Measurements from ENCODE around the gene HELQ. TPM values are rescaled to one million over a fixed set of nuclear protein-coding genes. Genes with fewer than 3 reads are reported as not detected.

HELQ gene
- polyA plus RNA-seq, 3 donors: 7.0 to 11.3 (median 11.1) TPM

GRCh38 chr4:83389037-83389720 lies 66.4 kb downstream of the HELQ start:
- Mint-ChIP-seq H3K4me1 (peaks cover 8% of the 10 kb centered on the region), H3K9me3 (peaks cover 2 to 14% (median 6%) of the 10 kb centered on the region in 7 donors), H3K27ac (no peak overlapping the region), H3K4me3 (no peak overlapping the region), H3K27me3 (ENCODE audit: low read depth in 3 of 3) (peaks cover 0 to 1% (median 0%) of the 10 kb centered on the region in 3 donors), H3K36me3 (peaks cover 0 to 4% of the 10 kb centered on the region in 2 donors)
- Histone ChIP-seq H3K36me3 (replicated peaks in 1 of 2; ENCODE audit: control insufficient read depth in 1 of 2, insufficient read depth in 2 of 2, low read length in 2 of 2) (no peaks in the 10 kb centered on the region), H3K4me3 (replicated peaks in 1 of 3; ENCODE audit: low read depth in 2 of 3, low read length in 3 of 3) (no peak overlapping the region), H3K9me3 (replicated peaks in 1 of 2; ENCODE audit: control insufficient read depth in 1 of 2, insufficient read depth in 1 of 2, low read length in 2 of 2) (no peaks in the 10 kb centered on the region), H3K79me2 (ENCODE audit: insufficient read depth, low read length) (no peaks in the 10 kb centered on the region), H3K27me3 (ENCODE audit: control insufficient read depth in 2 of 2, insufficient read depth in 2 of 2, low read length in 2 of 2) (no peaks in the 10 kb centered on the region), H3K4me2 (replicated peaks; ENCODE audit: extremely low read depth, low read length, poor library complexity, severe bottlenecking) (no peak overlapping the region), H4K20me1 (ENCODE audit: insufficient read depth, low read length) (no peaks in the 10 kb centered on the region), H3K27ac (ENCODE audit: low read depth in 1 of 2, low read length in 2 of 2) (no peak overlapping the region), H3K4me1 (ENCODE audit: control insufficient read depth in 1 of 2, insufficient read depth in 2 of 2, low read length in 2 of 2) (no peaks in the 10 kb centered on the region), H2AFZ (ENCODE audit: insufficient read depth, low read depth, low read length, poor library complexity, severe bottlenecking) (no peak overlapping the region), H3K9ac (ENCODE audit: insufficient read depth, low read length, poor library complexity, severe bottlenecking) (no peak overlapping the region)
- 95% methylated on average over 7 of the region's 8 CpGs for WGBS (ENCODE audit: insufficient coverage)
- intact Hi-C loops (cut with micrococcal nuclease): no loop called here
- no peak for TF ChIP-seq CTCF (IDR thresholded peaks at IDR 0.05)
- no peak for DNase-seq

- H3K79me2 ChIP-seq (ENCODE audit: insufficient read depth, low read length): no peaks in the 10 kb centered on the region
- peak in 2 of 3 donors; percentile 10 to 17 for DNase-seq
- no peaks in the 10 kb centered on the region for H3K36me3 ChIP-seq (replicated peaks in 1 of 2; ENCODE audit: control insufficient read depth in 1 of 2, insufficient read depth in 2 of 2, low read length in 2 of 2)
- Mint-ChIP-seq H3K27ac (no peak overlapping the region), H3K36me3 (peaks cover 0 to 4% of the 10 kb centered on the region in 2 donors), H3K9me3 (peaks cover 2 to 15% (median 8%) of the 10 kb centered on the region in 7 donors), H3K27me3 (ENCODE audit: low read depth in 3 of 3) (peaks cover 0 to 1% (median 1%) of the 10 kb centered on the region in 3 donors), H3K4me1 (peaks cover 8% of the 10 kb centered on the region), H3K4me3 (no peak overlapping the region)
- no peak overlapping the region for H3K4me3 ChIP-seq (replicated peaks in 1 of 3; ENCODE audit: low read depth in 2 of 3, low read length in 3 of 3)
- intact Hi-C loops (cut with micrococcal nuclease): no loop called here
- H3K9me3 ChIP-seq (replicated peaks in 1 of 2; ENCODE audit: control insufficient read depth in 1 of 2, insufficient read depth in 1 of 2, low read length in 2 of 2): no peaks in the 10 kb centered on the region
- H3K9ac ChIP-seq (ENCODE audit: insufficient read depth, low read length, poor library complexity, severe bottlenecking): no peak overlapping the region
- H4K20me1 ChIP-seq (ENCODE audit: insufficient read depth, low read length): no peaks in the 10 kb centered on the region
- H2AFZ ChIP-seq (ENCODE audit: insufficient read depth, low read depth, low read length, poor library complexity, severe bottlenecking): peak overlapping the region; percentile 70
- no peaks in the 10 kb centered on the region for H3K27me3 ChIP-seq (ENCODE audit: control insufficient read depth in 2 of 2, insufficient read depth in 2 of 2, low read length in 2 of 2)
- no peak for TF ChIP-seq CTCF (IDR thresholded peaks at IDR 0.05)
- no peak overlapping the region for H3K27ac ChIP-seq (ENCODE audit: low read depth in 1 of 2, low read length in 2 of 2)
- H3K4me2 ChIP-seq (replicated peaks; ENCODE audit: extremely low read depth, low read length, poor library complexity, severe bottlenecking): no peak overlapping the region
- no CpG with 5 or more reads among the region's 4 CpGs for whole genome bisulfite sequencing (ENCODE audit: insufficient coverage)
- H3K4me1 ChIP-seq (ENCODE audit: control insufficient read depth in 1 of 2, insufficient read depth in 2 of 2, low read length in 2 of 2): no peaks in the 10 kb centered on the region
Measured at GRCh38 chr4:83388313-83388676, 67.3 kb downstream of the HELQ start.

Data from CD14-positive monocyte (primary cell).